ENCODE results near the gene PPP2R5C.

GRCh38 chr14:101813171-101813759, 51.8 kb downstream of the PPP2R5C start:
- TF ChIP-seq ZSCAN30 (tag by site-specific recombination; IDR thresholded peaks at IDR 0.05) (no peak), ZNF645 (tag by site-specific recombination; IDR thresholded peaks at IDR 0.05) (no peak), CTCF (tag by site-specific recombination; IDR thresholded peaks at IDR 0.05) (no peak), ZNF239 (tag by site-specific recombination; IDR thresholded peaks at IDR 0.05) (no peak)

All from HEK293 (cell line).